ENCODE results near the gene GNL3. TPM values are rescaled to one million over a fixed set of nuclear protein-coding genes. Genes with fewer than 3 reads are reported as not detected.
A peak's percentile ranks its signal among the peaks of the same experiment; 100 is the strongest.

Gene GNL3
- total and polyA plus RNA-seq, 2 of the 8 experiments (the other 6 are each of a cell fraction or from before 2014, with no cell fraction given), result 45.5 to 184 TPM

DNA sequence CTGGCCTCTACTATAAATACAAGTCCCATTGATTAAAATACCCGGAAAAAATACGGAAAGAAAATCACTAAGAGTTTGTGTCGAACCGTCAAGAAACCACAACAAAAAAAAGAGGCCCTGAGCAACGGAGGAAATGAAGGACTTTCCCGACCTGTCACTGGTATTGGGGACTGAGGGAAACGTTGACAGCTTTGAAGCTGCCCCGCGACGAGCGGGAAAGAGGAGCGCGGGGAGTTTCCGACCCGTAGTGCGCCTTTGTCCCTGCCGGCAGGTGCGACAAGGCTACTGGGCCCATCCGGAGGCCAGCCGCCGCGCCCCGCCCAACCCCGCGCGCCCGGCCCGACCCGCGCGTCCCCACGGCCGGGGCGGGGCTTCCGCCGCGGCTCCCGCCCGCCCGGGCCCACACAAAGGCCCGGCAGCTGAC, 535 bp upstream of the GNL3 start (continued):
- TF ChIP-seq, protein P1, sequence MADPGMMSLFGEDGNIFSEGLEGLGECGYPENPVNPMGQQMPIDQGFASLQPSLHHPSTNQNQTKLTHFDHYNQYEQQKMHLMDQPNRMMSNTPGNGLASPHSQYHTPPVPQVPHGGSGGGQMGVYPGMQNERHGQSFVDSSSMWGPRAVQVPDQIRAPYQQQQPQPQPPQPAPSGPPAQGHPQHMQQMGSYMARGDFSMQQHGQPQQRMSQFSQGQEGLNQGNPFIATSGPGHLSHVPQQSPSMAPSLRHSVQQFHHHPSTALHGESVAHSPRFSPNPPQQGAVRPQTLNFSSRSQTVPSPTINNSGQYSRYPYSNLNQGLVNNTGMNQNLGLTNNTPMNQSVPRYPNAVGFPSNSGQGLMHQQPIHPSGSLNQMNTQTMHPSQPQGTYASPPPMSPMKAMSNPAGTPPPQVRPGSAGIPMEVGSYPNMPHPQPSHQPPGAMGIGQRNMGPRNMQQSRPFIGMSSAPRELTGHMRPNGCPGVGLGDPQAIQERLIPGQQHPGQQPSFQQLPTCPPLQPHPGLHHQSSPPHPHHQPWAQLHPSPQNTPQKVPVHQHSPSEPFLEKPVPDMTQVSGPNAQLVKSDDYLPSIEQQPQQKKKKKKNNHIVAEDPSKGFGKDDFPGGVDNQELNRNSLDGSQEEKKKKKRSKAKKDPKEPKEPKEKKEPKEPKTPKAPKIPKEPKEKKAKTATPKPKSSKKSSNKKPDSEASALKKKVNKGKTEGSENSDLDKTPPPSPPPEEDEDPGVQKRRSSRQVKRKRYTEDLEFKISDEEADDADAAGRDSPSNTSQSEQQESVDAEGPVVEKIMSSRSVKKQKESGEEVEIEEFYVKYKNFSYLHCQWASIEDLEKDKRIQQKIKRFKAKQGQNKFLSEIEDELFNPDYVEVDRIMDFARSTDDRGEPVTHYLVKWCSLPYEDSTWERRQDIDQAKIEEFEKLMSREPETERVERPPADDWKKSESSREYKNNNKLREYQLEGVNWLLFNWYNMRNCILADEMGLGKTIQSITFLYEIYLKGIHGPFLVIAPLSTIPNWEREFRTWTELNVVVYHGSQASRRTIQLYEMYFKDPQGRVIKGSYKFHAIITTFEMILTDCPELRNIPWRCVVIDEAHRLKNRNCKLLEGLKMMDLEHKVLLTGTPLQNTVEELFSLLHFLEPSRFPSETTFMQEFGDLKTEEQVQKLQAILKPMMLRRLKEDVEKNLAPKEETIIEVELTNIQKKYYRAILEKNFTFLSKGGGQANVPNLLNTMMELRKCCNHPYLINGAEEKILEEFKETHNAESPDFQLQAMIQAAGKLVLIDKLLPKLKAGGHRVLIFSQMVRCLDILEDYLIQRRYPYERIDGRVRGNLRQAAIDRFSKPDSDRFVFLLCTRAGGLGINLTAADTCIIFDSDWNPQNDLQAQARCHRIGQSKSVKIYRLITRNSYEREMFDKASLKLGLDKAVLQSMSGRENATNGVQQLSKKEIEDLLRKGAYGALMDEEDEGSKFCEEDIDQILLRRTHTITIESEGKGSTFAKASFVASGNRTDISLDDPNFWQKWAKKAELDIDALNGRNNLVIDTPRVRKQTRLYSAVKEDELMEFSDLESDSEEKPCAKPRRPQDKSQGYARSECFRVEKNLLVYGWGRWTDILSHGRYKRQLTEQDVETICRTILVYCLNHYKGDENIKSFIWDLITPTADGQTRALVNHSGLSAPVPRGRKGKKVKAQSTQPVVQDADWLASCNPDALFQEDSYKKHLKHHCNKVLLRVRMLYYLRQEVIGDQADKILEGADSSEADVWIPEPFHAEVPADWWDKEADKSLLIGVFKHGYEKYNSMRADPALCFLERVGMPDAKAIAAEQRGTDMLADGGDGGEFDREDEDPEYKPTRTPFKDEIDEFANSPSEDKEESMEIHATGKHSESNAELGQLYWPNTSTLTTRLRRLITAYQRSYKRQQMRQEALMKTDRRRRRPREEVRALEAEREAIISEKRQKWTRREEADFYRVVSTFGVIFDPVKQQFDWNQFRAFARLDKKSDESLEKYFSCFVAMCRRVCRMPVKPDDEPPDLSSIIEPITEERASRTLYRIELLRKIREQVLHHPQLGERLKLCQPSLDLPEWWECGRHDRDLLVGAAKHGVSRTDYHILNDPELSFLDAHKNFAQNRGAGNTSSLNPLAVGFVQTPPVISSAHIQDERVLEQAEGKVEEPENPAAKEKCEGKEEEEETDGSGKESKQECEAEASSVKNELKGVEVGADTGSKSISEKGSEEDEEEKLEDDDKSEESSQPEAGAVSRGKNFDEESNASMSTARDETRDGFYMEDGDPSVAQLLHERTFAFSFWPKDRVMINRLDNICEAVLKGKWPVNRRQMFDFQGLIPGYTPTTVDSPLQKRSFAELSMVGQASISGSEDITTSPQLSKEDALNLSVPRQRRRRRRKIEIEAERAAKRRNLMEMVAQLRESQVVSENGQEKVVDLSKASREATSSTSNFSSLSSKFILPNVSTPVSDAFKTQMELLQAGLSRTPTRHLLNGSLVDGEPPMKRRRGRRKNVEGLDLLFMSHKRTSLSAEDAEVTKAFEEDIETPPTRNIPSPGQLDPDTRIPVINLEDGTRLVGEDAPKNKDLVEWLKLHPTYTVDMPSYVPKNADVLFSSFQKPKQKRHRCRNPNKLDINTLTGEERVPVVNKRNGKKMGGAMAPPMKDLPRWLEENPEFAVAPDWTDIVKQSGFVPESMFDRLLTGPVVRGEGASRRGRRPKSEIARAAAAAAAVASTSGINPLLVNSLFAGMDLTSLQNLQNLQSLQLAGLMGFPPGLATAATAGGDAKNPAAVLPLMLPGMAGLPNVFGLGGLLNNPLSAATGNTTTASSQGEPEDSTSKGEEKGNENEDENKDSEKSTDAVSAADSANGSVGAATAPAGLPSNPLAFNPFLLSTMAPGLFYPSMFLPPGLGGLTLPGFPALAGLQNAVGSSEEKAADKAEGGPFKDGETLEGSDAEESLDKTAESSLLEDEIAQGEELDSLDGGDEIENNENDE (IDR thresholded peaks at IDR 0.05; ENCODE audit: insufficient replicate concordance, low read length), result no peak
- TF ChIP-seq POLR2AphosphoS5 (IDR thresholded peaks at IDR 0.05; ENCODE audit: low read depth, low read length), result no peak
- no peak for TF ChIP-seq CHD1 (IDR thresholded peaks at IDR 0.05; ENCODE audit: low read depth, low read length)
- no peak for TF ChIP-seq SP1 (IDR thresholded peaks at IDR 0.05; ENCODE audit: low read depth, low read length)
- TF ChIP-seq ASH2L (IDR thresholded peaks at IDR 0.05; ENCODE audit: low read length), result no peak
- TF ChIP-seq EGR1 (IDR thresholded peaks at IDR 0.05; ENCODE audit: borderline replicate concordance, low read depth, low read length), result no peak
- TF ChIP-seq SP4 (IDR thresholded peaks at IDR 0.05; ENCODE audit: low read length), result no peak
- TF ChIP-seq, protein P2, sequence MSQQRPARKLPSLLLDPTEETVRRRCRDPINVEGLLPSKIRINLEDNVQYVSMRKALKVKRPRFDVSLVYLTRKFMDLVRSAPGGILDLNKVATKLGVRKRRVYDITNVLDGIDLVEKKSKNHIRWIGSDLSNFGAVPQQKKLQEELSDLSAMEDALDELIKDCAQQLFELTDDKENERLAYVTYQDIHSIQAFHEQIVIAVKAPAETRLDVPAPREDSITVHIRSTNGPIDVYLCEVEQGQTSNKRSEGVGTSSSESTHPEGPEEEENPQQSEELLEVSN (IDR thresholded peaks at IDR 0.05), result peak; percentile 78
- TF ChIP-seq FOSL1 (IDR thresholded peaks at IDR 0.05; ENCODE audit: insufficient read depth, low read depth, low read length), result no peak

Measured in H1 (cell line).